Heart left ventricle (tissue), 13 donors: Measurements from ENCODE around the gene ZNF320.

ENCODE experiments used
- CTCF ChIP-seq, 12 donors: fragments of 200-600 bp; sonication (generic) in 4 of 12; IDR thresholded peaks; one replicate each; pipeline versions ENCODE4 v1.5.0 to v1.8.0; 2018 to 2022; ENCODE audit warnings: antibody characterized with exemption in 12 of 12, mild to moderate bottlenecking in 5 of 12
- POLR2A ChIP-seq, 2 donors: fragments of 450-650 bp; IDR thresholded peaks; one replicate each; pipeline ENCODE4 v1.6.1; 2017; ENCODE audit warnings: antibody characterized with exemption in 2 of 2, mild to moderate bottlenecking in 2 of 2, moderate library complexity in 2 of 2
- donor health status: ischemic (EF 13 %, LVEDD 7.1; RV severe dilation, severe dysfunction).
- donor health status: DM: no; HTN: yes; CAD: no.
- donor health status: DM: no; HTN: no; CAD: no.
- donor health status: ischemic (EF 25% LVEDD 6.9; RV normal size, moderate dysfunction).
- donor health status: ischemic (EF 25% LVEDD 5.7; RV mildly dilated, moderate dysfunction).
- donor health status: ischemic (EF 35%, LVEDD 5.7; RV mildly dilated, moderate dysfunction).
- donor health status: nonischemic (EF 11% LVEDD 7.7; RV severe dilation, severe dysfunction).
- donor health status: DM: yes; HTN: yes; CAD: no.
- donor health status: PGD.
- donor health status: ischemic (EF 29% LVEDD 5.4; RV normal size, mild dysfunction).
- donor health status: nonischemic (EF 23%, LVEDD 6.1; RV moderate dilation, normal function).

GRCh38 chr19:52942386-52943133, 45.1 kb upstream of the ZNF320 start:
- TF ChIP-seq CTCF (IDR thresholded peaks at IDR 0.05) = peak in 2 of 12 donors; percentile 2 to 6
- peak in 1 of 2 donors; percentile 83 for TF ChIP-seq POLR2A (IDR thresholded peaks at IDR 0.05)
